ENCODE data around the gene ANKRD63.

DNA sequence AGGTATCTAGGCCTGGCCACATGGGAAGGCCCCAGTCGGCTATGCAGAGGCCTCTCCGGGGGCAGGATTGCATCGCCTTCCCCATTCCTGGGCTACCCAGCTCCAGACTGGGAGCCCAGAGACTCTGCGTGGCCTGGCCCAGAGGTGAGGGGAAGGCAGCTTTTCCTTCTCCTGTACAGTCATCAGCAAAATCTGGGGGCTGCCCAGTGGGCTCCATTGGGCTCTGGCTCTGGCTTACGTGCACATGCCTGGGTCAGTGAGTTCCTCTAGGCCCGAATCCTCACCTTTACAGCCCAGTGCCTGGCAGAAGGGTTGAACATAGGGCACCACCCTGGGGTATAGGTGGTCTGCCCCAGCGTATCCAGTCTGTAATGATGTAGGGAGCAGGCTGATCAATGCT lies 3.9 kb upstream of the ANKRD63 start:
- no peak for TF ChIP-seq POLR2A (IDR thresholded peaks at IDR 0.05; ENCODE audit: low read depth)
- no peak for TF ChIP-seq EP300 (IDR thresholded peaks at IDR 0.05)
- no peak for TF ChIP-seq POLR2AphosphoS5 (IDR thresholded peaks at IDR 0.05)

All from esophagus muscularis mucosa (tissue), 3 donors.